NCI-H2227 treated with DMSO at 0.1 percent for 48 hours (cell line): Measurements from ENCODE around the gene OSBPL8.
A peak's percentile ranks its signal among the peaks of the same experiment; 100 is the strongest.

Experiments
- DNase-seq: peaks from one replicate; lab custom pipeline; 2025; lab: John Stamatoyannopoulos, UW

Gene OSBPL8

GRCh38 chr12:76556368-76556767 lies 3.2 kb downstream of the OSBPL8 start:
- no peak for DNase-seq

GRCh38 chr12:76555797-76556196 lies 3.8 kb downstream of the OSBPL8 start:
- DNase-seq: no peak

- no peak for DNase-seq
These were observed 4.3 kb downstream of the OSBPL8 start for GRCh38 chr12:76555231-76555767.

- no peak for DNase-seq
These were observed 5.0 kb downstream of the OSBPL8 start for GRCh38 chr12:76554405-76555230.

GRCh38 chr12:76552343-76552938 lies 7.1 kb downstream of the OSBPL8 start:
- no peak for DNase-seq

- no peak for DNase-seq
These were observed 8.1 kb downstream of the OSBPL8 start for GRCh38 chr12:76551482-76551888.

- no peak for DNase-seq
These were observed 10.4 kb downstream of the OSBPL8 start for GRCh38 chr12:76549131-76549530.

GRCh38 chr12:76548222-76548837 lies 11.2 kb downstream of the OSBPL8 start:
- peak; percentile 12 for DNase-seq

- DNase-seq: no peak
These were observed 12.0 kb downstream of the OSBPL8 start for GRCh38 chr12:76547526-76547925.

- DNase-seq: no peak
These were observed 12.7 kb downstream of the OSBPL8 start for GRCh38 chr12:76546889-76547288.

GRCh38 chr12:76545486-76545885 lies 14.1 kb downstream of the OSBPL8 start:
- DNase-seq: no peak

- DNase-seq: no peak
These were observed 14.8 kb downstream of the OSBPL8 start for GRCh38 chr12:76544601-76545261.

GRCh38 chr12:76543813-76544347 lies 15.7 kb downstream of the OSBPL8 start:
- DNase-seq: no peak

- no peak for DNase-seq
These were observed 16.7 kb downstream of the OSBPL8 start for GRCh38 chr12:76542908-76543307.

- DNase-seq: no peak
These were observed 19.8 kb downstream of the OSBPL8 start for GRCh38 chr12:76539727-76540126.

- no peak for DNase-seq
These were observed 21.6 kb downstream of the OSBPL8 start for GRCh38 chr12:76537923-76538322.

- no peak for DNase-seq
These were observed 23.0 kb downstream of the OSBPL8 start for GRCh38 chr12:76536546-76536945.

- DNase-seq: no peak
These were observed 24.4 kb downstream of the OSBPL8 start for GRCh38 chr12:76535170-76535569.

GRCh38 chr12:76533331-76533730 lies 26.2 kb downstream of the OSBPL8 start:
- DNase-seq: no peak

- no peak for DNase-seq
These were observed 27.1 kb downstream of the OSBPL8 start for GRCh38 chr12:76532520-76532919.

GRCh38 chr12:76531056-76531455 lies 28.5 kb downstream of the OSBPL8 start:
- DNase-seq: no peak

GRCh38 chr12:76530516-76530915 lies 29.1 kb downstream of the OSBPL8 start:
- no peak for DNase-seq
